HG03342 (cell line): ENCODE data around the gene IGDCC3.
"Not testable (repeated sequence)": the region's sequence is repeated elsewhere in the genome, so short reads cannot be mapped to it uniquely, and the experiment has no call there.

Experiments used
- ATAC-seq: cut with Tn5 transposase; IDR thresholded peaks from one replicate; pipeline ENCODE4 v1.9.1; 2021; ENCODE audit warnings: mild to moderate bottlenecking, moderate library complexity; ENCODE audit not compliant: unreplicated experiment

IGDCC3 gene

GRCh38 chr15:65406424-65407000 lies 28.7 kb upstream of the IGDCC3 start:
- no peak for ATAC-seq

GRCh38 chr15:65405791-65406423 lies 28.1 kb upstream of the IGDCC3 start:
- ATAC-seq: no peak

- ATAC-seq: no peak
Observed at GRCh38 chr15:65404186-65404872, 26.5 kb upstream of the IGDCC3 start.

DNA sequence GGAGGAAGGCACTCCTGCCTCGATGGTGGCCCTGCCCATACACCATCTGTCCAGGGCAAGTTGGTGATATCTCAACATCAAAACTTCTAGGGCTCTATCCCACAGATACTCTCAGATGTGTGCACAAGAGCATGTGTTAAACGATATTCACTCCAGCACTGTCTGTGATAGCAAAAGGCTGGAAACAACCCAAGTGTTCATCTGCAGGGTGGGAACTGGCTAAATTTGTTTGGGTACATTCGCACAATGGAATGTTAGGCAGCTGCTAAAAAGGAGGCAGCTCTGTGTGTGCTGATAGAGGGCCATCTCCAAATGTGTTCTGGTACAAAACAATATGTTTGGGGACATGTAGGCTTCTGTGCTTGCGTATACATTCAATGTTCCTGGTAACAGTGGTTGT lies 25.2 kb upstream of the IGDCC3 start:
- ATAC-seq: no peak

GRCh38 chr15:65401611-65402240 lies 23.9 kb upstream of the IGDCC3 start:
- ATAC-seq: no peak

DNA sequence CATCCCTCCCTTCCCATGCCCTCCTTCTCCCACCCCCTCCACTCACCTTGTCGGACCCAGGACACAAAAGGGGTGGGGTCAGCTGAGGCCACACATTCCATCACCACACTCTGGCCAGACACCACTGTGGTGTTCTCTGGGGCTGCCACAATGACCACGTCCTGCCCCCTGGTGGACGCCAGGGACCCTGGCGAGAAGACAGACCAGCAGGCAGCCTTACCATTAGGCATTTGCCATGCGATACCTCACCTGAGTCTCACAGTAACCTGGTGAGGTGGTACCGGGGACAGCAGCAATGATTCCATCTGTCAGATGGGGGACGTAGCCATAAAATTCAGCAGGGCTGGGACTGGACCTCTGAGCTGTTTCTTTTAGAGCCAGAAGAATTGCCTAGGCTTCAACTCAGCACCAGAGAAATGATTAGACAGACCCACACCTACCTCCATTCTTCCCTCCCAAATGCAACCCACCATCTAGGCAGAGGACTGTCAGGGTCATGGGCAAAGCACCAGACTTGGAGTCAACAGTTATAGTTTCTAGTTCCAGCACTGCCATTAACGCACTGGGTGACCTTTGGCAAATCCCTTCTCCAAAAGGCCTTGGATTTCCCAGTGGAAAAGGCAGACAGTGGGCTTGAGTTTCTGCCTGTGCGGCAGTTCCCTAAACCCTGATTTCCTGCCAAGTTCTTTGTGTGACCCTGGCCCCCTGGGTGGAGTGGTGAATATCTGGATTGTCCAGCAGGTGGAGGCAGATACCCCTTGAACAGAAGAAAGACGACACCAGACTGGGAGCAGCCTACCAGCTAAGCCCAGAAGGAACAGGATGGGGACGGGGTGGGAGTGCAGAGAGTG lies 23.2 kb upstream of the IGDCC3 start:
- no peak for ATAC-seq

DNA sequence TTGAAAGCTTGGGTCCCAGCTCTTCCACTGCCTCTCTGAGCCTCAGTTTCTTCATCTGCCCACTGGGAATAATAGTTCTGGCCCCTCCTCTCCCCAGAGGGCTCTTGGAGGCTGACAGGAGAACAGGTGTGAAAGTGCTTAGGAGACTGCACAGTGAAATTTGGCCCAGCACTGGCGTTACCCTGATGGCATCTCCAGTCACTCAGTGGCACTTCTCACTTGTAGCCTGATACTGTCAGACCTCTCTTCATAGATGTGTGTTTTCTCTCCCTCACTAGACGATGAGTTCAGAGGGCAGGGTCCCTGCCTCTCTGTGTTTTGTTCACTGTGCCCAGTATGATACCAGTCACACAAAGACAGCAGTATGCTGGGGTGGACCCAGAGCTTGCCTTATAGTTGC lies 22.2 kb upstream of the IGDCC3 start:
- no peak for ATAC-seq

DNA sequence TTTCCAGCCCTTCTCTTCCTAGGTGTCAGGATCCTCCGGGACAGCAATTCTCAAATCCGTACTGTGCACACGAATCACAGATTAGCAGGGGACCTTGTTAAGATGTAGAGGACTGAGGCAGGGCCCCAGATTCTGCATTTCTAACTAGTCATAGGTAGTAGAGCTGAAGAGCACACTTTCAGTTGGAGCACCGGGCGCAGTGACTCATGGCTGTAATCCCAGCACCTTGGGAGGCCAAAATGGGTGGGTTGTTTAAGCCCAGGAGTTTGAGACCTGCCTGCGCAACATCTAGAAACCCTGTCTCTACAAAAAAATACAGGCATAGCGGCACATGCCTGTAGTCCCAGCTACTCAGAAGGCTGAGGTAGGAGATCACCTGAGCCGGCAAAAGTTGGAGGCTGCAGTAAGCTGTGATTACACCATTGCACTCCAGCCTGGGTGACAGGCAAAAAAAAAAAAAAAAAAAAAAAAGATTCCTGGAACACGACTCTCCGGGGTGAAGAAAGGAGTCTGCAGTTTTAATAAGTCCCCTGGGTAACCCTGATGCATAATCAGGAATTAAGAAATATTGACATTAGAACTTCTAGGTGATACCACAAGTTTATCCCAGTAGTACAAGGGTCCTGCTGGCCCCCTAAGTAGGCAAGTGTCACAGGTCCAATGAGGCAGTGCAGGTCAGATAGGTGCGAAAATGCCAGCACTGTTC lies 21.4 kb upstream of the IGDCC3 start:
- ATAC-seq: no peak

DNA sequence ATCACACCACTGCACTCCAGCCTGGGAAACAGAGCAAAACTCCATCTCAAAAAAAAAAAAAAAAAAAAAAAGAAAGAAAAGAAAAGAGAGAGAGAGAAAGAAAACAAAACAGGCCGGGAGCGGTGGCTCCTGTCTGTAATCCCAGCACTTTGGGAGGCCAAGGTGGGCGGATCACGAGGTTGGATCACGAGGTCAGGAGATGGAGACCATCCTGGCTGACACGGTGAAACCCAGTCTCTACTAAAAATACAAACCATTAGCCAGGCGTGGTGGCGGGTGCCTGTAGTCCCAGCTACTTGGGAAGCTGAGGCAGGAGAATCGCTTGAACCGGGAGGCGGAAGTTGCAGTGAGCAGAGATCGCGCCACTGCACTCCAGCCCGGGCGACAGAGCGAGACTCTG lies 20.7 kb upstream of the IGDCC3 start:
- ATAC-seq: not testable (repeated sequence)

- ATAC-seq: no peak
Observed at GRCh38 chr15:65396965-65397317, 19.1 kb upstream of the IGDCC3 start.

DNA sequence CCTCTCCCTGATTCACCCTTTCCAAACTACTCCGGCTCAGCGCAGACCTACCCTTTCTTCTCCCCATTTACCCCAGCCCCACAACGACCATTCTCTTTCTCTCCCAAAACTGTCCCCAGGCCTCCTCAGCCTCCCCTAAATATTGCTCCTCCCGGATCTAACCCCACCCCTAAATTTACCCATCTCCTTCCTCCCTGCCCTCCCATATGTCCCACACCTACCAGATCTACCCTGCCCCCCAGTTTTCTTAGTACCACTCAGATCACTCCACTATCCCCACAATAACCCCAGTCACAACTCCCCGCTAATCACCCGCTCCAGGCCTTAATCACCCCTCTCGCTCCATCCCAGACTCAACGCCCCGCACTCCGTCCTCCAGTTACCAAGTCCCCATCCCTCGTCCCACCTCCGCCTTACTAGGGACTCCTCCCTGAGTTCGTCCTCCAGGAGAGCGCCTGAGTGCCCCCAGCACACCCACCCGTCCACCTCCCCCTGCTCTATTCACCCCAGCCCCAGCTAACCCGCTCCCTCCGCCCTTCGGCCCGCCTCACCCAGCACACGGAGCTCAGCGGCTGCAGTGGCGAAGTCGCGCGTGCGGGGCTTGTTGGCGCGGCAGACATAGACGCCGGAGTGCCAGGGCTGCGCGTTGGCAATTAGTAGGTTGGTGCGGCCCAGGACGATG lies 18.6 kb upstream of the IGDCC3 start:
- no peak for ATAC-seq

DNA sequence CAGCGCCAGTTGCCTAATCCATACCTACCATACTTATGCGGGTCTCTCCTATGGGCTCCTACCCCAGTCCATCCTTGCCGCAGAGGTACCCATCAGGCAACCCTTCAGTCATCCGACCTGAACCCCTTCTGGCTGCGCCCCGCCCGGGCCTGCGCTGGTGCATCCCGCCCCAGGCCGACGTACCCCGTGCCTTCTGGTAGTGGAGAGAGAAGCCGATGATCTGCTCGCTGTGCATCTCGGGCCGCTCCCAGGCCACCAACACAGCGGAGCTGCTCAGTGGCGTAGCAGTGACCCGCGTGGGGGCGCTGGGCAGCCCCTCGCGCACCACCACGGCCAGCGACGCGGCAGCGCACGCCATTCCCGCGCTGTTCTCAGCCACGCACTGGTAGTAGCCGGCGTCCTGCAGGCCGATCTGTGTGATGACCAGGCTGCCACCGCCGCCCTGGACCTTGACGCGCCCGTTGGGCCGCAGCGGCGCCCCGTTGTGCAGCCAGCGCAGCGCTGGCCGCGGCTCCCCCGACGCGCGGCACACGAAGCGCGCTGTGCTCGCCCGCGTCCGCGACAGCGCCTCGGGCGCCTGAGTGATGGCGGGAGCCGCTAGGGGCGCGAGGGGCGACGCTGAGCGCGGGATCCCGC lies 17.9 kb upstream of the IGDCC3 start:
- no peak for ATAC-seq

- no peak for ATAC-seq
Observed at GRCh38 chr15:65394936-65395335, 17.1 kb upstream of the IGDCC3 start.

GRCh38 chr15:65394280-65394789 lies 16.5 kb upstream of the IGDCC3 start:
- no peak for ATAC-seq

GRCh38 chr15:65393557-65393956 lies 15.8 kb upstream of the IGDCC3 start:
- no peak for ATAC-seq

GRCh38 chr15:65393091-65393490 lies 15.3 kb upstream of the IGDCC3 start:
- no peak for ATAC-seq

DNA sequence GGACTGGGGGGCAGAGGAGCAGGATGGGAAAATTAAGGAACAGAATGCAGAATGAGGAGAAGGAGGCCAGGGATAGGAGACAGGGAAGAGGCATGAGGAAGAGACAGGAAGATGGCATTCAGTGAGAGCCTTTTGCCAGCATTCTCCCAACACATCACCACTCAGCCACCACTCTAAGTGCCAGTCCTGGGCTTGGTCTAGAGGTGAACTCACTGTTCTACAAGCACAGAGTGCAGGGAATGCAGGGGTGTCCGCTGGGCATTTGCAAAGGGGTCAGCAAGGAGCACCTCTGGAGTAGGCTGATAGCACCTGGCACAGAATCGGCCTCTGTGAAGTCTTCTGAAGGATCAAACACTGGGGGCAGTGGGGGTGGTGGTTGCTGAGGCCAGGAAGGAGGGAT lies 14.6 kb upstream of the IGDCC3 start:
- no peak for ATAC-seq

DNA sequence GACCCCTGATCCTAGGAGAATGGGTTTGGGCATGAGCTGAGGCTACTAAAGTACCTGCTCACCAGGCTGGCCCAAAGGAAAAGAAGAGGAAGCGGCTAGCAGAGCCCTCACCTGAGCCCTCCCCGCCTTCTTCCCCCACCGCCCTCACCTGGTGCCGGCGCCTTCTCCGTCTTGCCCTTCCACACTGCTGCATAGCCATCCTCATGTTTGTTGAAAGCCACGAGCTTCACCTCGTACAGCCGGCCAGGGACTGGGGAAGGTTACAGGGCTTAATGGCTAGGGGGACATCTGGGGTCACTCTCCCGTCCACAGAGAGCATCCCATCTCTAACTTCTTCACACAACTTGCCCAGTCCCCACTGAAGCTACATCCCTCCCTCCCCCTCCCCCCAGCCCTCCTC lies 13.9 kb upstream of the IGDCC3 start:
- ATAC-seq: no peak

DNA sequence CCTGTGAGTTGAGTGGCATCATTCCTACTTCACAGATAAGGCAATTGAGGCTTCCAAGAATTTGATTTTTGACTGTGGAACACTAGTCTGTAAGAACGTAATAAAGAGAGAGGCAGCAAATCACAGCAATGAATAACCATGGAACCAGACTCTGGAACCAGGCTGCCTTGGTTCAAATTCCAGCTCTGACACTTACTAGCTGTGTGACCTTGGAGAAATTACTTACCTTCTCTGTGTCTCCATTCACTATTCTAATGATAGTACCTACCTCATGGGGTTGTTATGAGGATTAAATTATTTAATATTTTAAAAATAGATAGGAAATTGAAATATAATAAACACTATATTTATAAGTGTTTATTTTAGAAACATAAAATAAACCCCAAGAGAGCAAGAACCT lies 12.6 kb upstream of the IGDCC3 start:
- ATAC-seq: no peak
